ENCODE results near the gene MDH2. TPM values are rescaled to one million over a fixed set of nuclear protein-coding genes. Genes with fewer than 3 reads are reported as not detected.
A peak's percentile ranks its signal among the peaks of the same experiment; 100 is the strongest.
"Not testable (repeated sequence)": the region's sequence is repeated elsewhere in the genome, so short reads cannot be mapped to it uniquely, and the experiment has no call there.

The MDH2 gene
- total RNA-seq, 1 donor from 2014 or later = 81.8 TPM

- TF ChIP-seq POLR2AphosphoS5 (IDR thresholded peaks at IDR 0.05; ENCODE audit: insufficient read depth in 1 of 2, low read depth in 1 of 2) = no peak
- no peak for TF ChIP-seq POLR2A (IDR thresholded peaks at IDR 0.05)
- no peak for TF ChIP-seq CTCF (IDR thresholded peaks at IDR 0.05)
- intact Hi-C loops (cut with DNase I) = no loop called here
- no peak overlapping the region for H3K27ac ChIP-seq
These were observed 29.1 kb downstream of the MDH2 start for GRCh38 chr7:76076995-76077394.

GRCh38 chr7:76077435-76077834 lies 29.5 kb downstream of the MDH2 start:
- Histone ChIP-seq H3K27me3 (no peaks in the 10 kb centered on the region), H3K9me3 (no peaks in the 10 kb centered on the region), H3K36me3 (no peaks in the 10 kb centered on the region), H3K4me1 (no peaks in the 10 kb centered on the region), H3K4me3 (no peak overlapping the region), H3K27ac (no peak overlapping the region)
- TF ChIP-seq POLR2AphosphoS5 (IDR thresholded peaks at IDR 0.05; ENCODE audit: insufficient read depth in 1 of 2, low read depth in 1 of 2) = no peak
- DNase-seq (ENCODE audit: extremely low spot score in 2 of 2) = no peak
- intact Hi-C loops (cut with DNase I) = no loop called here

More at GRCh38 chr7:76076995-76077394, 29.1 kb downstream of the MDH2 start:
- Histone ChIP-seq H3K4me1 (no peaks in the 10 kb centered on the region), H3K27me3 (no peaks in the 10 kb centered on the region), H3K9me3 (no peaks in the 10 kb centered on the region), H3K4me3 (no peak overlapping the region), H3K36me3 (no peaks in the 10 kb centered on the region)
- no peak for DNase-seq (ENCODE audit: extremely low spot score in 2 of 2)

GRCh38 chr7:76080204-76080603 lies 32.3 kb downstream of the MDH2 start:
- Histone ChIP-seq H3K4me1 (no peaks in the 10 kb centered on the region), H3K4me3 (no peak overlapping the region), H3K9me3 (no peaks in the 10 kb centered on the region), H3K27ac (no peak overlapping the region), H3K27me3 (no peaks in the 10 kb centered on the region), H3K36me3 (no peaks in the 10 kb centered on the region)
- no peak for DNase-seq (ENCODE audit: extremely low spot score in 2 of 2)
- TF ChIP-seq POLR2A (IDR thresholded peaks at IDR 0.05) = no peak
- TF ChIP-seq POLR2AphosphoS5 (IDR thresholded peaks at IDR 0.05; ENCODE audit: insufficient read depth in 1 of 2, low read depth in 1 of 2) = no peak
- TF ChIP-seq CTCF (IDR thresholded peaks at IDR 0.05) = no peak
- intact Hi-C loops (cut with DNase I) = no loop called here

- DNase-seq (ENCODE audit: extremely low spot score in 2 of 2); H3K27ac ChIP-seq; intact Hi-C loops (cut with DNase I): not testable (repeated sequence)
These were observed 36.2 kb downstream of the MDH2 start for GRCh38 chr7:76084115-76084514.

GRCh38 chr7:76086070-76086469 lies 38.2 kb downstream of the MDH2 start:
- intact Hi-C loops (cut with DNase I) = no loop called here
- no peak for TF ChIP-seq POLR2AphosphoS5 (IDR thresholded peaks at IDR 0.05; ENCODE audit: insufficient read depth in 1 of 2, low read depth in 1 of 2)
- TF ChIP-seq CTCF (IDR thresholded peaks at IDR 0.05) = no peak
- TF ChIP-seq POLR2A (IDR thresholded peaks at IDR 0.05) = no peak

More at GRCh38 chr7:76084115-76084514, 36.2 kb downstream of the MDH2 start:
- not testable (repeated sequence) for H3K4me3 ChIP-seq, H3K4me1 ChIP-seq, H3K9me3 ChIP-seq, H3K27me3 ChIP-seq, H3K36me3 ChIP-seq

GRCh38 chr7:76087362-76087791 lies 39.5 kb downstream of the MDH2 start:
- peak in 1 of 2 donors; percentile 34 for TF ChIP-seq POLR2AphosphoS5 (IDR thresholded peaks at IDR 0.05; ENCODE audit: insufficient read depth in 1 of 2, low read depth in 1 of 2)
- H3K27ac ChIP-seq; intact Hi-C loops (cut with DNase I): not testable (repeated sequence)

More at GRCh38 chr7:76086070-76086469, 38.2 kb downstream of the MDH2 start:
- Histone ChIP-seq H3K36me3 (no peaks in the 10 kb centered on the region), H3K27me3 (no peaks in the 10 kb centered on the region), H3K4me1 (no peaks in the 10 kb centered on the region), H3K27ac (no peak overlapping the region), H3K4me3 (no peak overlapping the region), H3K9me3 (no peaks in the 10 kb centered on the region)
- no peak for DNase-seq (ENCODE audit: extremely low spot score in 2 of 2)

More at GRCh38 chr7:76087362-76087791, 39.5 kb downstream of the MDH2 start:
- not testable (repeated sequence) for H3K4me3 ChIP-seq; H3K27me3 ChIP-seq; H3K36me3 ChIP-seq; DNase-seq (ENCODE audit: extremely low spot score in 2 of 2); H3K9me3 ChIP-seq; H3K4me1 ChIP-seq

All from vagina (tissue), 2 donors.